GM18517 (cell line): ENCODE measurements around the gene NSG2.
"Not testable (repeated sequence)": the region's sequence is repeated elsewhere in the genome, so short reads cannot be mapped to it uniquely, and the experiment has no call there.

ENCODE experiments used
- ATAC-seq: cut with Tn5 transposase; IDR thresholded peaks from one replicate; pipeline ENCODE4 v1.9.1; 2021; ENCODE audit warnings: mild to moderate bottlenecking, moderate library complexity; ENCODE audit not compliant: unreplicated experiment

Gene NSG2

GRCh38 chr5:174098694-174099093 lies 53.2 kb downstream of the NSG2 start:
- ATAC-seq = no peak

- no peak for ATAC-seq
Measured at GRCh38 chr5:174100490-174100889, 55.0 kb downstream of the NSG2 start.

GRCh38 chr5:174101195-174101730 lies 55.8 kb downstream of the NSG2 start:
- ATAC-seq = no peak

- not testable (repeated sequence) for ATAC-seq
Measured at GRCh38 chr5:174102574-174102973, 57.1 kb downstream of the NSG2 start.

- ATAC-seq = no peak
Measured at GRCh38 chr5:174106997-174107655, 61.6 kb downstream of the NSG2 start.

- ATAC-seq = no peak
Measured at GRCh38 chr5:174108745-174109144, 63.2 kb downstream of the NSG2 start.

- ATAC-seq = no peak
Measured at GRCh38 chr5:174109698-174110260, 64.3 kb downstream of the NSG2 start.

- no peak for ATAC-seq
Measured at GRCh38 chr5:174110310-174110709, 64.8 kb downstream of the NSG2 start.

GRCh38 chr5:174111287-174111973 lies 65.9 kb downstream of the NSG2 start:
- ATAC-seq = no peak

GRCh38 chr5:174115226-174115625 lies 69.7 kb downstream of the NSG2 start:
- ATAC-seq = no peak

GRCh38 chr5:174118823-174119467 lies 73.4 kb downstream of the NSG2 start:
- ATAC-seq = no peak

- no peak for ATAC-seq
Measured at GRCh38 chr5:174119468-174119881, 74.0 kb downstream of the NSG2 start.

- ATAC-seq = no peak
Measured at GRCh38 chr5:174120401-174121005, 75.0 kb downstream of the NSG2 start.

- ATAC-seq = no peak
Measured at GRCh38 chr5:174134545-174134944, 89.0 kb downstream of the NSG2 start.

- no peak for ATAC-seq
Measured at GRCh38 chr5:174139623-174140022, 94.1 kb downstream of the NSG2 start.

GRCh38 chr5:174140452-174141020 lies 95.0 kb downstream of the NSG2 start:
- no peak for ATAC-seq

GRCh38 chr5:174141398-174141797 lies 95.9 kb downstream of the NSG2 start:
- ATAC-seq = no peak

- ATAC-seq = no peak
Measured at GRCh38 chr5:174145091-174145490, 99.6 kb downstream of the NSG2 start.

- no peak for ATAC-seq
Measured at GRCh38 chr5:174145821-174146220, 100.3 kb downstream of the NSG2 start.

GRCh38 chr5:174146556-174146955 lies 101.0 kb downstream of the NSG2 start:
- no peak for ATAC-seq

- ATAC-seq = not testable (repeated sequence)
Measured at GRCh38 chr5:174147012-174147411, 101.5 kb downstream of the NSG2 start.
